Measurements from ENCODE around the gene CDHR5.
A peak's percentile ranks its signal among the peaks of the same experiment; 100 is the strongest.

Gene CDHR5

DNA sequence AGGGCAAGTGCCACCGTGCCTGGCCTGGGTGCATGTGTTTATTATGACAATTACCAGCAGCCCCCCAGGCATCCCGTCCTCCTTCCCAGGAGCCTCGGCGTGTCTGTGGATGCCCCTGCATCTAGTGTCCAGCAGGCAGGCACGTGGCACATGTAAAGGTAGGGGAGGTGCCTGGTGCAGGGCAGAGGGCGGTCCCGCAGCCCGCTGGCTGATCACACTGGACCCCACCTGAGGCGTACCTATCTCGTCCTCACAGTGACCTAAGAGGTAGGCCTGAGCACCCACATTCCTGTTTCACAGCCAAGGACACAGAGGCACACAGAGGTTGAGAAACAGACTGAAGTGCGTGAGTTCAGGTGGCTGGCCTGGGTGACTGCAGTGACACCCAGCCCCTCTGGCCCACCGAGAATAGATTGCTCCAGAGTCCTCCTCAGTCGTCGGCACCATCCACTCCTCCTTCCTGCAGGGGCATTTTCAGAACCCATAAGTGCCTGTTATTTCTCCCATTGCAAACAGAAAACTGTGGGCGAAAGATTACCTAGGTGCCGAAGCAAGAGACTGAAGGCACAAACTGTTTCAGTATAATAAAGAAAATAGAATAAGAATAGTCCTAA is 51.5 kb downstream of the CDHR5 start:
- no peak overlapping the region for H3K27ac ChIP-seq
- no peak for DNase-seq (ENCODE audit: low read depth, low spot score)

- DNase-seq (ENCODE audit: low read depth, low spot score): no peak
These were observed 53.0 kb downstream of the CDHR5 start for GRCh38 chr11:571802-572185.

DNA sequence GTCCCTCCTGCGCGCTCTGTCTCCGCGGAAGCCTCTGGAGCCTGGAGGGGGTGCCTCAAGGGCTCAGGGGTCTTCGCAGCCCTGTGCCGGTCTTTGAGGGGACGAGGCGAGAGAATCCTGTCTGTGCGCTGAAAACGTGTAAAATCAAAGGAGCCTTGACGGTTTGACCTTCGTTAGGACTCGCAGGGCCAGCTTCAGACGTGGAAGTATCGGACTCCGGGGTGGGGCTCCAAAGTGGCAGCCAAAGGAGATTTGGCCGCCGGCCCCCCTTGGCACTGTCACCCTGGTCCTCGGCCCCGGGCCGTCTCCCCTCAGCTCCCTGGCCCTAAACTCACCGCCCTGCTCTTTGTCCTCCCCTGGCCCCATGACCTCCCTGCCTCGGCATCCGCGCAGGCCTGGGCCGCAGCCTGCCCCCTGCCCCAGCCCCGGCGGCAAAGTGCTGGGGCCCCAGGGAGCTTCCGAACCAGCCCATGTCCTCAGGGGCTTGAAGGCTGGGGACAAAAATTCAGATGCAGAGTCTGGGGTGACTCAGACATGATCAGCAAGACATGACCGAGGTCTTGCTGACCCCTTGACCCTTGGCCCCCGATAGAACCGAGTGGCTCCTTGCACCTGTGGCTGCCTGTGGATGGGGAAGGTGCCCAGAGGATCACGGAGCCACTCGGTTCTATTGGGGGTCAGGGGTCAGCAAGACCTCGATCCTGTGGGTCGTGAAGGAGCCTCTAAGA is 55.4 kb downstream of the CDHR5 start:
- peak overlapping the region; percentile 73 for H3K27ac ChIP-seq
- DNase-seq (ENCODE audit: low read depth, low spot score): no peak

More at GRCh38 chr11:571802-572185, 53.0 kb downstream of the CDHR5 start:
- H3K27ac ChIP-seq: no peak overlapping the region

DNA sequence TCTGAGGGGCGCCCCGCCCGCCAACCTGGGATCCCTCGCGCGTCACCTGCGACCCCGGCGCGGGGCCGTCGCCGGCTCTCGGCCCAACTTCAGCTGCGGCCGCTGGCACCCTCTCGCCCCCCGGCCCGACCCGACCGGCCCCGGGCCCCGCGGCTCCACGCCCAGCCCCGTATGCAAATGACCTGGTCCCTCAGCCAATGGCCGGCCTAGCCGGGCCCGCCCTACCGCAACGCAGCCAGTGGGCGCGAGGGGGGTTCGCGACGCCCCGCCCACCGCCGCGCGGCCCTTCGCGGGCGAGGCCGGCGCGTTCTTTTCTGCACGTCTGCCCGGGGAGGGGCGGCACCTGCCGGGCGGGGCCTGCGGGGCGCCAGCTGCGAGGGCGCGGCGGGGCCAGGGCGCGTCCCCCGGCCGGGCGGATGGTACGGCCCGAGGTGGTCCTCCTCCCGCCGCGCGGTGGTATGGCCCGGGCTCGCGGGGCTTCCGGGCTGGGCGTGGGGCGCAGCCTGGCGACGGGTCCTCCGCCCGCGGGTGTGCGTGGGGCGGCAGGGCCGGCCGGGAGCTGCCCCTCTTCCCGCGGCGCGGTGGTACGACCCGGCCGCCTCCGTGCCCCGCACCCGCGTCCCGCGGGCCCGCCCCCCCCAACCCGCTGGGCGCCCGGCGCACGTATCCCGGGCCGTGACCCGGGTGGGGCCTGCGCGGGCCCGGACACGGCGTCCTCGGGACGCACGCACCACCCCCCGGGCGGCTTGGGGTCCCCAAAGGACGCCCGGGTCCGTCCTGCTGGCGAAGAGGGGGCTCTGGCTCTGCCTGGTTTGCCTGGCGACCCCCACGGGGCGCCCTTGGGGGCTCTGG is 56.2 kb downstream of the CDHR5 start:
- peak; percentile 60 for DNase-seq (ENCODE audit: low read depth, low spot score)
- peak overlapping the region; percentile 73 for H3K27ac ChIP-seq

DNA sequence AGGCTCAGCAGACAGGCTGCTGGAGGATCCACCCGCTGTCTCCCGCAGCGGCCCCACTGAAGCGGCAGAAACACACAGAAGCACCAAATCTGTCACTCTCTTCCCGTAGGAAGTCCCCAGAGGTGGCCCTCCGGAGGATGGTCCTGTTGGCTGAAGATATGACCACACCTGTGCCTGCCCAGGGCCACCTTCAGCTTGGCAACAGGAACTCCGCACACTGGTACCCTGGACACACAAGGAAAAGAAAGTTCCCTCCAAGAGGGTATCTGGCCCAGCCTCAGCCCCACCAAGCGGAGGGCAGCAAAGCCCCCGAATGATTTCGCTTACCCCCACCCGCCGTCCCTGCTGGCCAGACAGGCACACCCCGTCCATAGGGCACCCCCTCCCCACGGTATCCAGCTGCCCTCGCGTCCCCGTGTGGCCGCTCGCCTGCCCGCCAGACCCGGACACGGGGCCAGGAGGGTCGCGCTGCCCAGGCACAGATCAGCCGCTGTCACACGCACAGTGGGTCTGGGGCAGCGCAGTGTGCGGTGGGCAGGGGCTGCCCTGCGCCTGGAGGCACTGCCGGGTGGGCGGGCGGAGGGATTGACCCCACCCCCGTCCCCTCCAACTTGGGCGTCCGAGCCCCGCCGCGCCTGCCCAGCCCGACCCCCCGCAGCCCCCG is 57.0 kb downstream of the CDHR5 start:
- H3K27ac ChIP-seq: peak overlapping the region; percentile 73
- no peak for DNase-seq (ENCODE audit: low read depth, low spot score)

DNA sequence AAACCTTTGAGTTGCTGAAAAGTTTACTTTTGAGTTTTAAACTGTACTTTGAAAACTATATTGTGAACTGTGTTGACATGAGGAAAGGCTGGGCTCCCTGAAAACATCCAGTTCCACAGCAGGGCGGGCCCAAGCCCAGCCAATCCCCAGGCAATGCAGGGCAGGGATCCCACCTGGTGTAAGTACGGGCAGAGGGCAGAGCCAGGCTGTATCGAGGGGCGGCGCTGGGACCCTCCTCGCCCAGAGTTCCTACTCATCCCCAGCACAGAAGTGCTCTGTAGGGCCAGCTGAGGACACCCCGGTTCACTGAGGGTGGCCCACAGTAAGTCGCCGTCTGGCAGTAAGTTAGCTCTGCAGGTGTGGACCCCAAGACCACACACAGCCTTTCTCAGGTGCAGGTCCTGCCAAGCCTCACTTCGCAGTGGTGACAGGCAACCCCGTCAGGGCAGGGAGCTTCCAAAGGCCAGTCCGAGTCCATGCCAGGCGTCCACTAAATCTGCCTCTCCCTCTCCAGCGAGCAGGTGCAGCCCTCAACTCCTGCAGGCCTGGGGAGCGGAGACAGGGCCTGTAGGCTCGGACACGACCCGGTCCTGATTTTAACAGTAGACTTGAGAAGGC is 57.6 kb downstream of the CDHR5 start:
- peak overlapping the region; percentile 73 for H3K27ac ChIP-seq
- no peak for DNase-seq (ENCODE audit: low read depth, low spot score)
